NCI-H146 treated with DMSO at 0.1 percent for 48 hours (cell line): ENCODE results near the gene H3-3A.

Experiments
- DNase-seq: peaks from one replicate; lab custom pipeline; 2025; ENCODE audit not compliant: unreplicated experiment; lab: John Stamatoyannopoulos, UW

H3-3A gene

GRCh38 chr1:226062558-226063223, at the start of gene H3-3A:
Gene H3-3A, plus strand, starts transcription at chr1:226062716. Its CDS starts 1,636 bp downstream, at chr1:226064352.
- DNase-seq, result peak; percentile 91

DNA sequence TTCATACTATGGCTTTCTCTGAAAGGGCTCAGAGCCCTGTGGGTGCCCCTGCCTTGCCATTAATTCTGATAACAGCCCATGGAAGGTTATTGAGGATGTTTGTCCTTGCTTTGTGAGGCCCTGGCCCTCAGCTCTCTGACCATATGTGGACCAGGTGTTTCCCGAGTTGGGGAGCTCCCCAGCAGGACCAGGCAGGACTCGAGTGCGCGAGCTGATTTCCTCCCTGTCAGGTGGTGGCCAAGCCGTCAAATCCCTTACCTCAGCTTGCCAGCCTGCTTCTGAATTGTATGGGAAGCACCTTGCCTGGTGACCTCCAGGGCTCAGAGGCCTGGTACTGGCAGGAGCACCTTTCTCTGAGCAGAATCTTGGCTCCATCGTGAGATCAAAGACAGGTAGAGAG, 45.4 kb upstream of the H3-3A start:
- DNase-seq, result peak; percentile 12

DNA sequence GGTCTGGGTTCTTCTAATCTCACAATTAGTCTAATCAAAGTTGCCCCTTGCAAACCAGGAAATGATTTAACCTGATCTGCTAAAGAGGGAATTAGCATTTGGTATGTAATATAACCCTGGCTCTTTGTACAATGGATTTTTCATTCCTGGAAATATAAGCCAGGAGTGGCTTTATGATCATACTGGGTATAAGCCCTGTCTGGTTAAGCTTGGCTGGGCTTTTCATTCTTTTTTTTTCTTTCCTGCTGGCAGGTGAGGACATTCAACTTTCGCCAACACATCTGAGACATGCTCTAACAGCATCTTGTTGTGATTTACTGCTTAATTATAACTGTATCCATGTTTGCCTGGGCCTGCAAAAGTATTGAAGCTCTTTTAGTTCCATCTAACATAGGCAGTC, 42.9 kb upstream of the H3-3A start:
- no peak for DNase-seq

- DNase-seq, result no peak
These were observed 41.1 kb upstream of the H3-3A start for GRCh38 chr1:226021401-226021800.

DNA sequence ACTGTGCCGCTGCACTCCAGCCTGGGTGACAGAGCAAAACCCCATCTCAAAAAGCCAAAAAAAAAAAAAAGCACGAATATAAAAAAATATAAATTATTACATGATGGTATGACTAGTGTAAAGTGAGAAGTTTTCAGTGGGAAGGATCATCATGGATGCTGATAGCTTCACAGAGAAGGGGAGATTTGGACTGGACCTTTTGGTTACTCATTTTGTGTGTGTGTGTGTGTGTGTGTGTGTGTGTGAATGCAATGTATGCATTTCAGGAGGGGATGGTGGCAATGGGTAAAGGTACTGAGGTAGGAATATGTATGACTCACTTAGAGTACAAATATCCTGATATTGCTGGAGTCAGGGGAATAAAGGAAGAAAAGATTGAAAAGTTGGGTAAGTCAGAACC, 40.7 kb upstream of the H3-3A start:
- no peak for DNase-seq

- no peak for DNase-seq
These were observed 38.8 kb upstream of the H3-3A start for GRCh38 chr1:226023735-226024134.

DNA sequence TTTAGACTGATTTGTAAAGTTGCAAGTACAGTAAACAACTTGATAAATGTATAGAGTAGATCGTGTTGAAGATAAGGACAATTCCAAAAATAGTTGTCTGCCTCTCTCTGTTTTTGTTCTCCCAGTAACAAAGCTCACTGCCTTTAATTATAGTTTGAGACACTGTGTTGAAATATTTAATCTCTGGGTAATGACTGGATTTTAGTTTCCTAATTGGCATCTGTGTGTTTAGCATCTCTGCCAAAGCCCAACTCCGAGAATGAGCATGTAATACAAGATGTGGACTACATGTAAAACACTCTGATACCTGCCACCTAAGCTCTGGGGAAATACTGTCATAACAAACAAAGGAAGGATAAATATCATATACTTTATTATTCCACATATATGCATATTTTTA, 35.7 kb upstream of the H3-3A start:
- no peak for DNase-seq

- DNase-seq, result no peak
These were observed 34.8 kb upstream of the H3-3A start for GRCh38 chr1:226027538-226028217.

- no peak for DNase-seq
These were observed 33.4 kb upstream of the H3-3A start for GRCh38 chr1:226029093-226029496.

GRCh38 chr1:226029568-226030225, 32.8 kb upstream of the H3-3A start:
- DNase-seq, result no peak

DNA sequence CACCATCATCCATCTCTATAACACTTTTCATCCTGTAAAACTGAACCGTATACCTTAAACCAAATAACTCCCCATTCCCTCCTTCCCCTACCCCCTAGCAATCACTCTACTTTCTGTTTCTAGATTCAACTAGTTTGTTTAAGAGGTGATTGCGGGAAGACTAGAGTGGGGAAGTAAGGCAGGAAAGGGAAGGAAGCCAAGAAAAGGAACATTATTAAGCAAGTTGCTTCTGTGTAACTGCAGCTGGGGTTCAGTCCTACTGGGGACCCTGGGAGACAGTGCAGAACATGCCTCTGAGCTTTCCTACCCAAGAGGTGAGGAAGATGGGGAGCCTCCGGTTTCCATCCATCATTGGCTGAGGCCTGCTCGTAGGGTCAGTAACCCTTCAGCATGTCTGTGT, 28.9 kb upstream of the H3-3A start:
- DNase-seq, result no peak

DNA sequence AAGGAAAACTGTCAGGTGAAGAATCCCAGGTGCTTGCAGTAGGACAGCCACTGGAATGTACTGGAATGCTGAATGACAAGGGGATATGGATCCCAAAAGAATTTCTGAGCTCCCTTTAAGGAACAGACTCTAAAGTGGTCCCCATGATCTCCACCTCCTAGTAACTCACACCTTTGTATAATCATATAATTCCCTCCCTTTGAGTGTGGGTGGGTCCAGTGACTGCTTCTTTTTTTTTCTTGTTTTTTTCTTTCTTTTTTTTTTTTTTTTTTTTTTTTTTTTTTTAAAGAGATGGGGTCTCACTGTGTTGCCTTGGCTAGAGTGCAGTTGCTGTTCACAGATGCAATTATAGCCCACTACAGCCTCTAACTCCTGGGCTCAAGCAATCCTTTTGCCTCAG, 28.5 kb upstream of the H3-3A start:
- DNase-seq, result no peak

- no peak for DNase-seq
These were observed 28.0 kb upstream of the H3-3A start for GRCh38 chr1:226034482-226034881.

GRCh38 chr1:226035915-226036314, 26.6 kb upstream of the H3-3A start:
- DNase-seq, result no peak

- no peak for DNase-seq
These were observed 23.9 kb upstream of the H3-3A start for GRCh38 chr1:226038661-226039060.

DNA sequence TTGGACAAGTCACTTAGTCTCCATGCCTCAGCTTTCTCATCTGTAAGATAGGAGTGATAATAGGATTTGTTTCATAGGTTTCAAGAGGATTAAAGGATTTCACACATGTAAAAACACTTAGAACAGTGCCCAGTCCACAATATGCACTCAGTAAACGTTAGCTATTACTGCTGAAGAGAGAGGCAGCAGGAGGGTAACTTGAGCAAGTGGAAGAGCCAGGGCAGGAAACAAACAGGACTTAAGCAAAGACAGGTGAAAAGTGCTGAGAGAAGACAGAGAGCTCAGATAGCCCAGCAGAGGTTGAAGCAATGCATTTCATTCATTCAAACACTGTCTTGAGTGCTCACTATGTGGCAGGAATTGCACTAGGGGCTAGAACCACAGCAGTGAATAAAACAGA, 21.1 kb upstream of the H3-3A start:
- no peak for DNase-seq

DNA sequence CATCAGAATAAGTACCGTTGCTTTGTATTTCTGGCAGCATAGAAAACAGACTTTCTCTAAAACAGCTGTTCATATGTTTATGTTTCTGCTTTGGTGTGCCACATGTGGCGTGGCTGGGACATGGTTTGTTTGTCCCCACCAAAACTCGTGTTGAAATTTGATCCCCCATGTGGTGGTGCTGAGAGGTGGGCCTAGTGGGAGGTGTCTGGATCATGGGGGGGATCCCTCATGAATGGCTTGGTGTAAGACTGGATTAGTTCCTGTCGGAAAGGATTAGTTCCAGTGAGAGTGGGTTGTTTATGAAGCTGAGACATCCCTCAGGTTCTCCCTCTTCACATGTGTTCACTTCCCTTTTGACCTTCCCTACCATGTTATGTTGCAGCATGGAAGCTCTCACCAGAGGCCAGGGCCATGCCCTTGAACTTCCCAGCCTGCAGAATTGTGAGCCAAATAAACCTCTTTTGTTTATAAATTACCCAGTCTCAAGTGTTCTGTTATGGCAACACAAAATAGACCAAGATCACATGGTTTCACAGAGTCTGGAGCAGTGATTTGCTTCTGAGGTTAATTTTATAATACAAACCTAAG, 17.9 kb upstream of the H3-3A start:
- no peak for DNase-seq

- DNase-seq, result no peak
These were observed 16.3 kb upstream of the H3-3A start for GRCh38 chr1:226046240-226046639.

GRCh38 chr1:226047495-226047894, 15.0 kb upstream of the H3-3A start:
- no peak for DNase-seq

GRCh38 chr1:226048886-226049285, 13.6 kb upstream of the H3-3A start:
- no peak for DNase-seq

- DNase-seq, result no peak
These were observed 12.4 kb upstream of the H3-3A start for GRCh38 chr1:226050133-226050532.

GRCh38 chr1:226051365-226051764, 11.2 kb upstream of the H3-3A start:
- DNase-seq, result no peak
